HG02571 (cell line): ENCODE data around the gene FCN3.

ENCODE experiments used
- ATAC-seq: cut with Tn5 transposase; IDR thresholded peaks from one replicate; pipeline ENCODE4 v1.9.1; 2021; ENCODE audit warnings: mild to moderate bottlenecking, moderate library complexity; ENCODE audit not compliant: unreplicated experiment

FCN3 gene

GRCh38 chr1:27343639-27344025 is 31.0 kb downstream of the FCN3 start:
- ATAC-seq: no peak

- ATAC-seq: no peak
Observed at GRCh38 chr1:27342778-27343638, 31.6 kb downstream of the FCN3 start.

GRCh38 chr1:27342391-27342777 is 32.2 kb downstream of the FCN3 start:
- ATAC-seq: no peak

GRCh38 chr1:27341525-27342252 is 32.9 kb downstream of the FCN3 start, which contains the start of gene SYTL1:
Gene SYTL1, plus strand, starts transcription at chr1:27342022. Its CDS starts 3,313 bp downstream, at chr1:27345335.
- ATAC-seq: peak; percentile 66

GRCh38 chr1:27339213-27339612 is 35.4 kb downstream of the FCN3 start:
- ATAC-seq: no peak

GRCh38 chr1:27338751-27339150 is 35.9 kb downstream of the FCN3 start:
- no peak for ATAC-seq

- ATAC-seq: no peak
Observed at GRCh38 chr1:27336756-27337155, 37.9 kb downstream of the FCN3 start.

- no peak for ATAC-seq
Observed at GRCh38 chr1:27335506-27336422, 38.9 kb downstream of the FCN3 start.

- ATAC-seq: no peak
Observed at GRCh38 chr1:27333717-27334279, 40.8 kb downstream of the FCN3 start.

- no peak for ATAC-seq
Observed at GRCh38 chr1:27332536-27333281, 41.9 kb downstream of the FCN3 start.

GRCh38 chr1:27331922-27332321 is 42.7 kb downstream of the FCN3 start:
- ATAC-seq: no peak

- ATAC-seq: no peak
Observed at GRCh38 chr1:27331426-27331825, 43.2 kb downstream of the FCN3 start.

GRCh38 chr1:27330786-27331185 is 43.8 kb downstream of the FCN3 start:
- ATAC-seq: no peak

- no peak for ATAC-seq
Observed at GRCh38 chr1:27327964-27328363, 46.7 kb downstream of the FCN3 start.

GRCh38 chr1:27325286-27325685 is 49.3 kb downstream of the FCN3 start:
- no peak for ATAC-seq

- ATAC-seq: no peak
Observed at GRCh38 chr1:27322569-27323240, 51.9 kb downstream of the FCN3 start.

- ATAC-seq: peak; percentile 86
Observed at GRCh38 chr1:27321813-27322568, 52.6 kb downstream of the FCN3 start, which contains the start of gene TMEM222. Gene TMEM222, plus strand, starts transcription at chr1:27322163. Its CDS starts 35 bp downstream, at chr1:27322198.
